Measurements from ENCODE around the gene ACVR1B.

ACVR1B gene

DNA sequence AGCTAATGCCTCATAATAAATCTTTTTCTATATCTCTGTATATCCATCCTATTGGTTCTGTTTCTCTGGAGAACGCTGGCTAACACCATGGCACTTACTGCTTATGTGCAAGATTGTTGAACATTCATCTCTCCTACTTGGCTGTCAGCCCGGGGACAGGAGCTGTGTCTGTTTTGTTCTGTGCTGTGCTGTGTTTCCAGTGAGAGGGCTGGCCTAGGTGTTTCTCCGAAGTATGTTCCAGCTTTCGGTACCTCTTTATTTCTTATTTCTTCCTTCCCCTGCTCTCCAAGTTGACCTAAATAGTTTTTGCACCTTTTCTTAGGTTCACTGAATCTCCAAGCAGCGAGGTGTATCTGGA lies 80.9 kb downstream of the ACVR1B start:
- peak overlapping the region in 12 of 21 experiments; percentile 37 to 97 (median 80) for H3K27ac ChIP-seq
- H3K4me3 ChIP-seq: peak overlapping the region in 6 of 7 experiments; percentile 21 to 43 (median 26)

GRCh38 chr12:52032804-52033445 lies 81.4 kb downstream of the ACVR1B start:
- peak overlapping the region in 19 of 21 experiments; percentile 15 to 97 (median 81) for H3K27ac ChIP-seq
- H3K4me3 ChIP-seq: peak overlapping the region; percentile 20 to 43 (median 24)

DNA sequence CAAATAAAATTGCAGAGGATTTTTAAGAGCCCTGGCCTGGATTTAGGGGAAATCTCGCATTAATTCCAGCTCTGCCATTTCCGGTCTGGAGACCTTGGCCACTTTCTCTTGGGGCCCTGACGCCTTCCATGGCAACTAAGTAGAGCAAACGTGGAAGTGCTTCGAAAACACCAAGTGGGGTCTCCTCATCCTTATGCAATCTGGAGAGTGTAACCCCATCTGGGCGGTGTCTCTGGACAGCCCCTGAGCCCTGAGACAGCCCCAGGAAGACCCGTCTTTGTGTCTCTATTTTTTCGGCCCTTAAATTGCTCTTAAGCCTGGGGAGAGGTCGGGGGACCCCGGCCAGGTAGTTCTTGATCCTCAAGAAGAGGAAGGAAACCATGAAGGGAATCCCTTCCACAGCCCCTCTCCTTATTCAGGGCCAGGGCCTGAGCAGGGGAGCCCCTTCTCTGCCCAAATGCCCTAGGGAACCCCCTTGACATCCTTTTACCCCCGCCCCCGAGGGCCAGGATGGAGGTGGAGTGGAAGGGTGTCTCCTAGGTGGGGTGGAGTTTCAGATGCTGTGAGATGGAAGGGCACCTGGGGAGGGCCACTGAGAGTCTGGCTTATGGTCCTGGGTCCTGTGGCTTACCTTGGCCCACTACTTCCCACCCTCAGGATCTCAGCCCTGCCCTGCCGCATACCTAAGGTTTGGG lies 82.1 kb downstream of the ACVR1B start:
- Histone ChIP-seq H3K4me3 (peak overlapping the region in 6 of 7 experiments; percentile 20 to 43 (median 24)), H3K27ac (peak overlapping the region in 19 of 21 experiments; percentile 15 to 97 (median 81))

DNA sequence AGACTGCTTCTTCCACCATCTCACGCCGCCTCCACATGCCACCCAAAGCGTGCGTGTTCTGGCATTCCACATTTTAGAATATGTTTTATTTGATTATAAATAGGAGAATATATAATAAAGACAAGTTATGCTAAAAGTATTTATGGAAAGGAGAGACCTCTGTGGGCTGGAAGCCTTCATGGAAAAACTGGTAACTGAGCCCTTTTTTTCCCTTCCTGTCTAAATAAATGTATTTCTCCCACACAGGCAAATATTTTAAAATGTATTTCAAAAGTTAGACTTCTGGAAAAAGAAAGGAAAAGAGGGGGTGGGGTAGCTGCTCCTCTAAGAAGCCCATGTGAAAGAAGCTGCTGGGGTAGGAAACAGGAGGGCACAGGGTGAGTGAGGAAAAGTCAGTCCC lies 83.7 kb downstream of the ACVR1B start:
- H3K27ac ChIP-seq: peak overlapping the region in 5 of 21 experiments; percentile 87 to 97 (median 90)
- no peak overlapping the region for H3K4me3 ChIP-seq

- H3K27ac ChIP-seq: peak overlapping the region in 9 of 21 experiments; percentile 76 to 97 (median 78)
- no peak overlapping the region for H3K4me3 ChIP-seq
These were observed 84.4 kb downstream of the ACVR1B start for GRCh38 chr12:52035926-52036325.

GRCh38 chr12:52036587-52037171 lies 85.2 kb downstream of the ACVR1B start:
- Histone ChIP-seq H3K27ac (peak overlapping the region in 14 of 21 experiments; percentile 25 to 97 (median 77)), H3K4me3 (peak overlapping the region in 6 of 7 experiments; percentile 45 to 61 (median 50))

DNA sequence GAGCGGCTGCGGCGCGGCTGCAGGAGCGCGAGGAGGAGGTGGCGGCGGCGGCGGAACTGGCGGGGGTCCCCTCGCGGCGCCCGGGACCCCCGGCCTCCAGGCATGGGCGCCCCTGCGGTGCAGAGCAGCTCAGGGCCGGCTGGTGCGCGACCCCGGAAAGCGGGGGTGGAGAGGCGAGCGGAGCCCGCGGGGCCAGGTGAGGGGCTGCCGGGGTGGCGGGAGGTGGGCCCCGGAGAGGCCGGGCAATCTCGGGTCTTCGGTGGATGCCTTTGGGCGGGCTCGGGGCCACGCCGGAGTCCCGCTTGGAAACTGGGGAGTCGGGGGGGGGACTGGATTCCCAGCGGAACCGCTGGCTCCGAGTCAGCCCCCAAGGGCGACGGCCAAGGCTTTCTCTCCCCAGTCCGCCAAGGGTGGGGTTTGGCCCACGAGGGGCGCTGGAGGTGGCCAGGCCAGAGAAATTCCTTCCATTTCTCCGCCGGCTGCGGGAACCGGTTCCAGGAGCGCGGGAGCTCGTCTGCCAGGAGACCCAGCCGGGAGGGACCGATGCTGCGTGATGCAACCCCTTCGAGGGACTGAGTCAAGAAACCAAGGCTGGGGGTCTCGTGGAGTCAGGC lies 85.9 kb downstream of the ACVR1B start:
- peak overlapping the region; percentile 35 to 61 (median 47) for H3K4me3 ChIP-seq
- H3K27ac ChIP-seq: peak overlapping the region in 16 of 21 experiments; percentile 8 to 98 (median 76)

- H3K4me3 ChIP-seq: peak overlapping the region in 1 of 7 experiments; percentile 61
These were observed 86.9 kb downstream of the ACVR1B start for GRCh38 chr12:52038447-52038846.

DNA sequence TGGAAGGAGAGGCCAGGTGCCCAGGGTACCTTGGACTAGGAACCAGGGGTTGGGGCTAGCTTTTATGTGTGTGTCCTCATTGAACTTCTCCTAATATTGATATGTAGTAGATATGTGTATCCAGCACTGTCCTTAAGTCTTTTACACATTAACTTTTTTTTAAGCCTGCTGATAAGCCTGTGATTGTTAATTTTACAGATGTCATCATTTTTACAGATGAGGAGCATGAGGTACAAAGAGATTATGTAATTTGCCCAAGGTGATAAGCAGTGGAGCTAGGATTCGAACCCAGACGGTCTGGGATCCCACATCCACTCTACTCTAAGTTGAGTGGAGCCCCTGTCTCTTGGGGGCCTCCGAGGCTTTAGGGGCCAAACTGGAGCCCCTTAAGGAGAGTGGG lies 89.5 kb downstream of the ACVR1B start:
- Histone ChIP-seq H3K4me3 (no peak overlapping the region), H3K27ac (peak overlapping the region in 3 of 21 experiments; percentile 17 to 93 (median 77))

More at GRCh38 chr12:52038447-52038846, 86.9 kb downstream of the ACVR1B start:
- peak overlapping the region in 9 of 21 experiments; percentile 63 to 98 (median 85) for H3K27ac ChIP-seq

DNA sequence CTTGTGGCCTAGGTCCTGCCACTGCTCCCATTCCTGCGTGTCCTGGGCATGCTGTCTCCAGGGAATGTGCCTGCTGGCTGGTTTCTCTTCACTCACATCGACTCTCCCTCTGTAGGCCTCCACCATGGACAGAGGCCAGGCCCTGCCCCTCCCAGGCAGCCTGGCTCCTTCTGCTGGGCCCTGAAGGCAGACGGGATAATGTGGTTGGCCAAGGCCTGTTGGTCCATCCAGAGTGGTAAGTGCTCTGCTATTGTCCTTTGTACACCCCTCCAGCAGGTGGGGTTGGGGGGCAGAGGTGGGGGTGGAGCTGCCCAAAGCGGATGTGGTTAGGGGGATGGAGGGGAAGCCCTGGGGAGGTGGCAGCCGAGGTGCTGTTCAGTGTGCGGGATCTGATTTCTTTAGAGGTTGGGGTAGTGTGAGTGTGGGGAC lies 90.2 kb downstream of the ACVR1B start:
- Histone ChIP-seq H3K4me3 (no peak overlapping the region), H3K27ac (peak overlapping the region in 5 of 21 experiments; percentile 12 to 93 (median 38))

GRCh38 chr12:52042706-52043385 lies 91.3 kb downstream of the ACVR1B start:
- H3K27ac ChIP-seq: peak overlapping the region in 5 of 21 experiments; percentile 58 to 93 (median 77)

GRCh38 chr12:52043386-52044212 lies 92.1 kb downstream of the ACVR1B start:
- H3K4me3 ChIP-seq: peak overlapping the region in 1 of 7 experiments; percentile 4
- H3K27ac ChIP-seq: peak overlapping the region in 15 of 21 experiments; percentile 18 to 93 (median 66)

More at GRCh38 chr12:52042706-52043385, 91.3 kb downstream of the ACVR1B start:
- no peak overlapping the region for H3K4me3 ChIP-seq

GRCh38 chr12:52044292-52044983 lies 92.9 kb downstream of the ACVR1B start:
- peak overlapping the region in 1 of 7 experiments; percentile 4 for H3K4me3 ChIP-seq
- peak overlapping the region in 15 of 21 experiments; percentile 18 to 93 (median 66) for H3K27ac ChIP-seq

DNA sequence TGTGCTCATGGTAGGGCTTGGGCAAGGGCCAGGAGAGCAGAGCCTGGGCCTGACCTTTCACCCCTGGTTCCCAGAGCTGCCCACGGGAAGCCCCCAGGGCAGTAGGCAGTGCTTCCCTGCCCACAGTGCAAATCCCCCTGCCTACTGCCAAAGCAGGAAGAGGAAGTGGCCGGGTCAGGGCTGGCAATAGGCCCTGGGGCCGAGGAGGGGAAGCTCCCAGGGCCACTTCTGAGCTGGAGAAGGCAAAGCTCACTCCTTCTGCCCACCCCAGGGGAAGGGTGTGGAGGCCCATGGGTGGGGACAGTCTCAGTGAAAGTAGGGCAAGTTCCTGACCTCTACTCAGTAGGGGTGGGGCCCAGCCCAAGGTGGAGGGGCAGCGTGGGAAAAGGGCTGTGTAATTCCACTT lies 94.3 kb downstream of the ACVR1B start:
- Histone ChIP-seq H3K4me3 (no peak overlapping the region), H3K27ac (peak overlapping the region in 13 of 21 experiments; percentile 3 to 93 (median 52))

Data from skin epidermis (tissue), 12 donors.